GM19238 (cell line): Measurements from ENCODE around the gene ABHD12B.
"Not testable (repeated sequence)": the region's sequence is repeated elsewhere in the genome, so short reads cannot be mapped to it uniquely, and the experiment has no call there.

Source experiments
- DNase-seq: peaks from one replicate; pipeline ENCODE4 v3.0.0; 2011; ENCODE audit warnings: low spot score; ENCODE audit not compliant: insufficient read length

ABHD12B gene

DNA sequence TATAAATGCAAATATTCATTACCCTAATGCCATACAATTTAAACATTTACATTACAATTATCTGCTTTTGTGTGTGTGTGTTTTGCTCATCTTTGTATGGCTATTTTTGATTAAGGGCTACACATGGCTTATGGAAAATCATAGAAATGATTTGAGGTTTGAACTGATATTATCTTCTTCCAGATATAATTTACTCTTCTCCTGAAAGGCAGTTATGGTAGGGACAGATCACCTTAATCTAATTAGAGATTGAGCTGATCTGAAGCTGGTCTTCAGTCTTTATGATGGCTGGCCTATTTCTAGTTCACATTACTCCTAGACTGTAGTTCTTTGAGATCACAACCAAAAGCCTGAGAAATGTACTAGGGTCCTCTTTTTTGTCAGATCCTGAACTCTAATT is 15.6 kb downstream of the ABHD12B start:
- DNase-seq: no peak

DNA sequence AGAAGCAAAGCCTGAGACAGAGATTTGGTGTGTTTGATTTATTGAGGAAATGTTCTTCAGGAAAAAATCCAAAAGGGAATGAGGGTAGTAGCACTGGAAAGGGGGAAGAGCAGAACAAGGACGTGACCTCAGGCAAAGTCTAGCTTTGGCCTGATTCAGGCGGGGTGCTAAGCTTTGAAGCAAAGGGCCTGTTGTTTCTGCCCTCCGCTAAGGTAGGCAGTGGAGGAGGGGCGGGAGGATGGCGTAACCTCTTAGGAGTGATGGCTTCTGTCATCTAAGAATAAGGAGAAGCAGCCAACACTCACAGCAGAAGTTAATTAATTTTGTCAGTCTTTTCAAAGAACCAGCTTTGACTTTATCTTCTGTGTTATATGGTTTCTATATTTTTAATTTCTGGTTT is 20.4 kb downstream of the ABHD12B start:
- DNase-seq: no peak

GRCh38 chr14:50896421-50896820 is 24.6 kb downstream of the ABHD12B start:
- DNase-seq: not testable (repeated sequence)

- not testable (repeated sequence) for DNase-seq
Measured at GRCh38 chr14:50897005-50897404, 25.2 kb downstream of the ABHD12B start.

- no peak for DNase-seq
Measured at GRCh38 chr14:50897658-50898175, 25.9 kb downstream of the ABHD12B start.

GRCh38 chr14:50901361-50901760 is 29.5 kb downstream of the ABHD12B start:
- no peak for DNase-seq

GRCh38 chr14:50904719-50905118 is 32.9 kb downstream of the ABHD12B start:
- no peak for DNase-seq

GRCh38 chr14:50906326-50907065 is 34.6 kb downstream of the ABHD12B start:
- no peak for DNase-seq

- no peak for DNase-seq
Measured at GRCh38 chr14:50910495-50911420, 38.9 kb downstream of the ABHD12B start.

DNA sequence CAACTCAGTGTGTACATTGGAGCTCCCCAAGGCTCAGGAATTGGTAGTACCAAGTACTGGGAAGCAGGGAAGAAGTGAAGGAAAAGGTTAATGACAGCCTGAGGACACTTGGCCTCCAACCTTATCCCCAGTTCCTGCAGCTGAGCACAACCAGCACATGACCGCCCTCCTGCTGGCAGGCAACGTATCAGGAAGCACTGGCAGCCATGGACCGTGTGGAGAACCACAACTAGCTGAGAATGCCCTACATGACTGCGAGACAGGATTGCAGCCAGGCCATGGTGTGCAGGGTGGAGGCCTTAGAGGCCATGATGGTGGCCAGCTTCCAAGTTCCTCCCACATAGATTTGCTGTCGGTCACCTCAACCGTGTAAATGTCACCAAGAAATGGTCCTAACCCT is 45.6 kb downstream of the ABHD12B start:
- no peak for DNase-seq

- not testable (repeated sequence) for DNase-seq
Measured at GRCh38 chr14:50919524-50919923, 47.7 kb downstream of the ABHD12B start.

DNA sequence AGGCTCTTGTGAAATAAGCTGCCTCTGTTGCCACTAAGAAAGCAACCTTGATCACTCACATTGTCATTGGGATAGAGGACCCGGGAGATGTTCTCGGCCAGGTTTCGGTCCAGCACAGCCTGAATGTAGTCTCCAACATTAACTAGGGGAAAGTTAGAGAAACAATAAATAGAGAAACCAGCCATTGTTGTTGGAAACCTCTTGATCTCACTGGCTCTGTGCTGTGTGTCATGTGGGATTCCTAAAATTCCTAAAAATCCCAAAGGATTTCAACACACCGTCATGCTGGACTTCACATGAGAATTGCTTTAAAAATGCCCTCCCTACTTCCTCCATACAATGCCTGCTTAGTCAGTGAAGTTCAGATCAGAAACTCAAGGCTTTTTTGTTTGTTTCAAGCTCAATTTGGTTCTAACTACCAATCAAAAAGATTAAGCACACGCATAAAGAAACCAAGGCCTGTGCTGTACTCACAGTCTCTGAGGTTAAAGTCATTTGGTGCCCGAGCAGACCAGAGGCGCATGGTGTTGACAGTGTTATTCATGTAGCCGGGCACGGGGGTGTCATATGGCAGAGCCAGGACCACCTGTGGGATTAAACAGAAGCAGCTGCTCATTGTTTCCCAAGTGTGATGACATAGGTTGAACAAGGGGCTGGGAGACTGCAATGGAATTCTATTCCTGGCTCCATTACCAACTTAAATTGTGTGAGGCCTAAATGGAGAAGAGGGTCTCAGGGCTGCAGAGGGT is 48.8 kb downstream of the ABHD12B start:
- no peak for DNase-seq

GRCh38 chr14:50922803-50923202 is 51.0 kb downstream of the ABHD12B start:
- no peak for DNase-seq

- DNase-seq: no peak
Measured at GRCh38 chr14:50924236-50924635, 52.4 kb downstream of the ABHD12B start.

DNA sequence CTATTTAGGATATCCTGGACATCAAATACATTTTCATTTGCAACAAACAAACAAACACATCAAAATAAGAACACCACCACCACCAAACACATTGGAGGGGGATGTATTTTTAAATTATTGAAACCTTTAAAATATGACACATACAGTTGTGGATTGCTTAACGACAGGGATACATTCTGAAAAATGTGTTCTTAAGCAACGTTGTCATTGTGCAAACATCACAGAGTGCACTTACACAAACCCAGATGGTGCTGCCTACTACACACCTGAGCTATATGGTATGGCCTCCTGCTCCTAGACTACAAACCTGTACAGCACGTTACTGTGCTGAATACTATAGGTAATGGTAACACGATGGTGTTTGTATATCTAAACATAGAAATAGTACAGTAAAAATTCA is 53.0 kb downstream of the ABHD12B start:
- DNase-seq: no peak

GRCh38 chr14:50926851-50927386 is 55.1 kb downstream of the ABHD12B start:
- no peak for DNase-seq

DNA sequence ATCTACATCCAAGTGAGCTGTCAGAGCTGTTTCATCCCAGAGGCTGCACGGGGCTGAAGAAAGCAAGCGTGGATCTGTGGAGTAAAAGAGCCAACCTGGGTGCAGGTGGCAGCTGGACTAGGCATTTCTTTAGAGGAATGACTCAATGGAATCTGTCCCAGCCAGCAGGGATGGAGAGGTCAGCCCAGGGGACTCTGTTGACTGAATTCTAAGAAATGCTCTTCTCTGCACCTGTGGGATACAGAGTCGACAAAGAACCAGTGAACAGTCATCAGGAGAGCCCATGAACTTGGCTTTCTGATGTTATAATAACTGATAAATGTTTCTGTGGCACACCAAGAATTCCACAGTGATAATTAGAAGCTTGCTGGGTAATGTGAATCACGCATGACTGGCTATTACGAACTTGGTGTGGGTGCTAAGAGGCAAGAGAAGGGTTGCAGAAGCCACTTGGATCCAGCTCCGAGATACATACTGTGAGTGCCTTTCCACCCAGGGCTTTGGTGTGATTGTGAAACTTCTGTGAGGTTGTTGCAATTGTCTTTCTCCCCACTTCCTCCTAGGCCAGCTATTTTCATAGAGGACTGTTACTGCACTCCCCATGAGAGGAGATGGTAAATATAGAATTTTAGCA is 56.3 kb downstream of the ABHD12B start:
- no peak for DNase-seq

- no peak for DNase-seq
Measured at GRCh38 chr14:50929506-50929905, 57.7 kb downstream of the ABHD12B start.

DNA sequence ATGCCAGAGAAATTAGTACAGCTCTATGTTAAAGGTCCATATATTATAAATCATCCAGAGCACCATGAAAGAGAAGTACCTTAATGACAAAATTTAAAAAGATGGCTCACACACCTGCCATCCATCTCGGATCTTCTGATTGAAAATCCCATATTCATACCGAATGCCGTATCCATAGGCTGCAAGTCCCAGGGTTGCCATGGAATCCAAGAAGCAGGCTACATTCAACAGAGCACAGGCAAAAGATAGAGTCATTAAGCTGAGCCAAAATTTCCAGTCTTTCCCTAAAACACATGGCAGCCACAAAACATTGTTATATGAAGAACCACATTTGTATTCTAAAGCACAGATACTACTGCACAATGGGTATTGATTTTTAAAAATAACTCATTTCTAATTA is 59.7 kb downstream of the ABHD12B start:
- DNase-seq: no peak

- DNase-seq: no peak
Measured at GRCh38 chr14:50932156-50932555, 60.3 kb downstream of the ABHD12B start.
